GM23338 (cell line): ENCODE results near the gene DLL1. TPM values are rescaled to one million over a fixed set of nuclear protein-coding genes. Genes with fewer than 3 reads are reported as not detected.

Experiments used
- ATAC-seq: fragments of 200-7000 bp; cut with Tn5 transposase; 3 replicates; pipeline ENCODE4 v1.9.1; 2020
- DNase-seq: peaks from one replicate; pipeline ENCODE4 v3.0.0-alpha.2; 2015; ENCODE audit warnings: low spot score
- H2AFZ ChIP-seq: fragments of 200-600 bp; sonication (generic); 2 replicates; pipeline ENCODE4 v1.8.0; 2016; ENCODE audit warnings: antibody characterized with exemption, mild to moderate bottlenecking, moderate library complexity
- H3F3A ChIP-seq: fragments of 200-600 bp; sonication (generic); replicated peaks from 2 replicates; pipeline ENCODE4 v1.8.0; 2017; ENCODE audit warnings: antibody characterized with exemption, mixed run types, low read depth
- H3K27ac ChIP-seq: fragments of 200-600 bp; sonication (generic); 2 replicates; pipeline ENCODE4 v1.6.1; 2016; ENCODE audit warnings: low read depth
- H3K27me3 ChIP-seq: fragments of 200-600 bp; sonication (generic); 2 replicates; pipeline ENCODE4 v1.8.0; 2016; ENCODE audit warnings: mild to moderate bottlenecking, mixed run types, moderate library complexity; ENCODE audit not compliant: insufficient read depth
- H3K36me3 ChIP-seq: fragments of 200-600 bp; sonication (generic); 2 replicates; pipeline ENCODE4 v1.8.0; 2016; ENCODE audit warnings: mild to moderate bottlenecking; ENCODE audit not compliant: insufficient read depth
- H3K4me1 ChIP-seq: fragments of 200-600 bp; sonication (generic); 2 replicates; pipeline ENCODE4 v1.8.0; 2016; ENCODE audit warnings: mild to moderate bottlenecking, moderate library complexity; ENCODE audit not compliant: insufficient read depth
- H3K4me2 ChIP-seq: fragments of 200-600 bp; sonication (generic); 2 replicates; pipeline ENCODE4 v1.7.1; 2017; ENCODE audit warnings: mixed run types
- H3K4me3 ChIP-seq: fragments of 200-600 bp; sonication (generic); 2 replicates; pipeline ENCODE4 v1.6.1; 2016; ENCODE audit warnings: mixed run types
- H3K79me2 ChIP-seq: fragments of 200-600 bp; sonication (generic); replicated peaks from 2 replicates; pipeline ENCODE4 v1.8.0; 2017; ENCODE audit warnings: mild to moderate bottlenecking; ENCODE audit not compliant: insufficient read depth
- H3K9me2 ChIP-seq: fragments of 200-600 bp; sonication (generic); 2 replicates; pipeline ENCODE4 v1.8.0; 2017; ENCODE audit not compliant: insufficient read depth
- H4K20me1 ChIP-seq: fragments of 200-600 bp; sonication (generic); replicated peaks from 2 replicates; pipeline ENCODE4 v1.8.0; 2017; ENCODE audit warnings: mild to moderate bottlenecking; ENCODE audit not compliant: insufficient read depth
- H3K27ac Mint-ChIP-seq: 2 replicates; pipeline ENCODE4 v1.8.0; 2020; ENCODE audit warnings: inconsistent platforms, mild to moderate bottlenecking, moderate library complexity, mixed read lengths
- H3K27me3 Mint-ChIP-seq: 3 replicates; pipeline ENCODE4 v1.8.0; 2022; ENCODE audit warnings: low read depth, mild to moderate bottlenecking, moderate library complexity, mixed read lengths, inconsistent platforms; ENCODE audit not compliant: insufficient read depth, poor library complexity
- H3K36me3 Mint-ChIP-seq: 3 replicates; pipeline ENCODE4 v1.8.0; 2021; ENCODE audit warnings: low read depth, mild to moderate bottlenecking, inconsistent platforms, moderate library complexity, mixed read lengths
- H3K4me1 Mint-ChIP-seq: 3 replicates; pipeline ENCODE4 v1.8.0; 2020; ENCODE audit warnings: mild to moderate bottlenecking, inconsistent platforms, mixed read lengths
- H3K4me3 Mint-ChIP-seq: 3 replicates; pipeline ENCODE4 v1.8.0; 2021; ENCODE audit warnings: moderate library complexity, mild to moderate bottlenecking, inconsistent platforms, mixed read lengths
- H3K9me3 Mint-ChIP-seq: 3 replicates; pipeline ENCODE4 v1.8.0; 2020; ENCODE audit warnings: moderate library complexity, mild to moderate bottlenecking, inconsistent platforms, mixed read lengths
- CREB1 ChIP-seq: fragments of 250-450 bp; sonication (Bioruptor Pico); IDR thresholded peaks from 2 replicates; pipeline ENCODE4 v1.5.0; 2020; ENCODE audit warnings: low read depth, mild to moderate bottlenecking, moderate library complexity
- EZH2 ChIP-seq: fragments of 200-600 bp; sonication (generic); IDR thresholded peaks from one replicate; pipeline ENCODE4 v1.8.0; 2017; ENCODE audit warnings: antibody characterized with exemption, mild to moderate bottlenecking, low read depth; ENCODE audit not compliant: unreplicated experiment
- EZH2phosphoT487 ChIP-seq: fragments of 200-600 bp; sonication (generic); IDR thresholded peaks from one replicate; pipeline ENCODE4 v1.8.1; 2018; ENCODE audit warnings: antibody characterized with exemption; ENCODE audit not compliant: unreplicated experiment
- JUNB ChIP-seq: IDR thresholded peaks from one replicate; pipeline ENCODE4 v1.6.1; 2016; ENCODE audit warnings: antibody characterized with exemption; ENCODE audit not compliant: unreplicated experiment
- NANOG ChIP-seq: IDR thresholded peaks from 2 replicates; pipeline ENCODE4 v1.6.1; 2016; ENCODE audit warnings: antibody characterized with exemption, borderline replicate concordance
- POLR2AphosphoS5 ChIP-seq: IDR thresholded peaks from 2 replicates; pipeline ENCODE4 v1.6.1; 2016; ENCODE audit warnings: antibody characterized with exemption, low read depth
- STAT1 ChIP-seq: IDR thresholded peaks from one replicate; pipeline ENCODE4 v1.6.1; 2016; ENCODE audit warnings: antibody characterized with exemption; ENCODE audit not compliant: unreplicated experiment
- ZNF114 ChIP-seq: fragments of 250-450 bp; sonication (Bioruptor Pico); IDR thresholded peaks from 2 replicates; pipeline ENCODE4 v1.5.0; 2020; ENCODE audit warnings: mild to moderate bottlenecking, moderate library complexity
- ZNF331 ChIP-seq: fragments of 250-450 bp; sonication (Bioruptor Pico); IDR thresholded peaks from 2 replicates; pipeline ENCODE4 v1.5.0; 2020; ENCODE audit warnings: low read depth, mild to moderate bottlenecking, moderate library complexity
- polyA plus RNA-seq: library from polyadenylated mRNA; unstranded; fragments of >200 nt; fragmentation: Nextera tagmentation; extraction: Ambion mirVana; gene quantifications from 2 replicates; pipeline ENCODE4 v1.2.1, GENCODE V29; 2016
- total RNA-seq: library from RNA; depleted of rRNA; stranded (reverse); fragments of >200 nt; shearing (Covaris generic); gene quantifications from 2 replicates; pipeline ENCODE4 v1.2.3, GENCODE V29; 2014
- TF ChIP-seq, protein P1 (sequence below): fragments of 250-450 bp; sonication (Bioruptor Pico); IDR thresholded peaks from 2 replicates; pipeline ENCODE4 v1.5.0; 2020; ENCODE audit warnings: mild to moderate bottlenecking, moderate library complexity
- TF ChIP-seq, protein P2 (sequence below), 2 experiments: fragments of 200-600 bp in 1 of 2; sonication (generic) in 1 of 2; conservative IDR thresholded peaks; 2 replicates each; pipeline versions ENCODE4 v1.5.1 to v1.6.1; 2016 to 2017; ENCODE audit warnings: antibody characterized with exemption in 2 of 2, low read depth in 2 of 2, mild to moderate bottlenecking in 2 of 2, moderate library complexity in 1 of 2
- TF ChIP-seq, protein P3 (sequence below): IDR thresholded peaks from 2 replicates; pipeline ENCODE4 v1.6.1; 2016; ENCODE audit warnings: antibody characterized with exemption
- TF ChIP-seq, protein P4 (sequence below): IDR thresholded peaks from one replicate; pipeline ENCODE4 v1.6.1; 2018; ENCODE audit warnings: antibody characterized with exemption; ENCODE audit not compliant: unreplicated experiment

The DLL1 gene
- total and polyA plus RNA-seq, 2 experiments from 2014 or later, result 2.2 to 4.6 TPM

DNA sequence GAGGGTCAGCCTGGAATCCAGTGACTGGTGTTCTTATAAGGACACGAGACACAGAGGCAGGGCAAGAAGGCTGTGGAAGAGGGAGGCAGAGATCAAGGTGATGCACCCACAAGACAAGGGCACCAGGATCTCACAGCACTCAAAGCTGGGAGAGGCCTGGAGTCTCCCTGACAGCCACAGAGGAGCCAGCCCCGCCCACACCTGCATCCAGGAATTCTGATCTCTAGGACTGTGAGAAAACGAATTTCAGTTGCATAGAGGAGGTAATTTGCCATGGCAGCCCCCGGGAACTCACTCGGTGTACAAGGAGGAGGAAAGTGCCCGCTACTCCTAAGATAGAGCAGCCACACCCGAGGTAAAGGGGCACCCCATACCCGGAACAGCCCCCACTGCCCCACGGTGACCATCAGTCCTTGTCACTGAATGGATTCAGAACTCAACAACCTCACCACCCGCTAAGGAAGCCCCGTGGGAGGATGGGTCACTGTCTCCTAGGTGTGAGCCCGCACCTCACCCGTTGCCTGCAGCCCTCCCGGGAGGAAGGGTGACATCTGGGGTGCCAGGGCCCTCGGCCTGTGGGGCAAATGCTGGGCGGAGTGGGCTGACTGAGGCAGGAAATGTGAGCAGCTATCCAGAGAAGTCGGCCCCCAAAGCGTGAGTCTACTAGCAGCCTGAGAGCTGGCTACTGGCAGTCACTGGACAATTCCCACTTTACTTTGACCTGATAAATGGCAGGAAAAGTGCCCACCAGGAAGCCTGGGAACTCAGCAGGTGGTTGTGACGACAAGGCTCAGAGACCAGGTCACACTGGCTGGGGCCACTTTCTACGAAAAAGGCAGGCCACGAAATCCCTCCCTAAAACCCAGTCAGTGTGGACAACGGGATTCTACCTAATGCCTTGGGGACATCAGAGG, 22.4 kb downstream of the DLL1 start:
- no peak overlapping the region for H3K27ac Mint-ChIP-seq

More for the DNA sequence above, 22.4 kb downstream of the DLL1 start:
- DNase-seq, result no peak
- Histone ChIP-seq H3F3A (no peaks in the 10 kb centered on the region), H3K79me2 (no peaks in the 10 kb centered on the region), H3K4me1 (no peaks in the 10 kb centered on the region), H3K4me3 (no peak overlapping the region), H3K4me2 (no peak overlapping the region), H3K9me2 (no peaks in the 10 kb centered on the region), H4K20me1 (no peaks in the 10 kb centered on the region), H3K27ac (no peak overlapping the region), H2AFZ (no peak overlapping the region; the same call in 1 of the 2 replicates), H3K36me3 (no peaks in the 10 kb centered on the region), H3K27me3 (no peaks in the 10 kb centered on the region)
- TF ChIP-seq CREB1 (CRISPR knock-in tag) (no peak), JUNB (no peak), EZH2 (no peak), POLR2AphosphoS5 (no peak), ZNF114 (CRISPR knock-in tag) (no peak), STAT1 (no peak), EZH2phosphoT487 (no peak), ZNF331 (no peak), NANOG (no peak)
- TF ChIP-seq, protein P1, sequence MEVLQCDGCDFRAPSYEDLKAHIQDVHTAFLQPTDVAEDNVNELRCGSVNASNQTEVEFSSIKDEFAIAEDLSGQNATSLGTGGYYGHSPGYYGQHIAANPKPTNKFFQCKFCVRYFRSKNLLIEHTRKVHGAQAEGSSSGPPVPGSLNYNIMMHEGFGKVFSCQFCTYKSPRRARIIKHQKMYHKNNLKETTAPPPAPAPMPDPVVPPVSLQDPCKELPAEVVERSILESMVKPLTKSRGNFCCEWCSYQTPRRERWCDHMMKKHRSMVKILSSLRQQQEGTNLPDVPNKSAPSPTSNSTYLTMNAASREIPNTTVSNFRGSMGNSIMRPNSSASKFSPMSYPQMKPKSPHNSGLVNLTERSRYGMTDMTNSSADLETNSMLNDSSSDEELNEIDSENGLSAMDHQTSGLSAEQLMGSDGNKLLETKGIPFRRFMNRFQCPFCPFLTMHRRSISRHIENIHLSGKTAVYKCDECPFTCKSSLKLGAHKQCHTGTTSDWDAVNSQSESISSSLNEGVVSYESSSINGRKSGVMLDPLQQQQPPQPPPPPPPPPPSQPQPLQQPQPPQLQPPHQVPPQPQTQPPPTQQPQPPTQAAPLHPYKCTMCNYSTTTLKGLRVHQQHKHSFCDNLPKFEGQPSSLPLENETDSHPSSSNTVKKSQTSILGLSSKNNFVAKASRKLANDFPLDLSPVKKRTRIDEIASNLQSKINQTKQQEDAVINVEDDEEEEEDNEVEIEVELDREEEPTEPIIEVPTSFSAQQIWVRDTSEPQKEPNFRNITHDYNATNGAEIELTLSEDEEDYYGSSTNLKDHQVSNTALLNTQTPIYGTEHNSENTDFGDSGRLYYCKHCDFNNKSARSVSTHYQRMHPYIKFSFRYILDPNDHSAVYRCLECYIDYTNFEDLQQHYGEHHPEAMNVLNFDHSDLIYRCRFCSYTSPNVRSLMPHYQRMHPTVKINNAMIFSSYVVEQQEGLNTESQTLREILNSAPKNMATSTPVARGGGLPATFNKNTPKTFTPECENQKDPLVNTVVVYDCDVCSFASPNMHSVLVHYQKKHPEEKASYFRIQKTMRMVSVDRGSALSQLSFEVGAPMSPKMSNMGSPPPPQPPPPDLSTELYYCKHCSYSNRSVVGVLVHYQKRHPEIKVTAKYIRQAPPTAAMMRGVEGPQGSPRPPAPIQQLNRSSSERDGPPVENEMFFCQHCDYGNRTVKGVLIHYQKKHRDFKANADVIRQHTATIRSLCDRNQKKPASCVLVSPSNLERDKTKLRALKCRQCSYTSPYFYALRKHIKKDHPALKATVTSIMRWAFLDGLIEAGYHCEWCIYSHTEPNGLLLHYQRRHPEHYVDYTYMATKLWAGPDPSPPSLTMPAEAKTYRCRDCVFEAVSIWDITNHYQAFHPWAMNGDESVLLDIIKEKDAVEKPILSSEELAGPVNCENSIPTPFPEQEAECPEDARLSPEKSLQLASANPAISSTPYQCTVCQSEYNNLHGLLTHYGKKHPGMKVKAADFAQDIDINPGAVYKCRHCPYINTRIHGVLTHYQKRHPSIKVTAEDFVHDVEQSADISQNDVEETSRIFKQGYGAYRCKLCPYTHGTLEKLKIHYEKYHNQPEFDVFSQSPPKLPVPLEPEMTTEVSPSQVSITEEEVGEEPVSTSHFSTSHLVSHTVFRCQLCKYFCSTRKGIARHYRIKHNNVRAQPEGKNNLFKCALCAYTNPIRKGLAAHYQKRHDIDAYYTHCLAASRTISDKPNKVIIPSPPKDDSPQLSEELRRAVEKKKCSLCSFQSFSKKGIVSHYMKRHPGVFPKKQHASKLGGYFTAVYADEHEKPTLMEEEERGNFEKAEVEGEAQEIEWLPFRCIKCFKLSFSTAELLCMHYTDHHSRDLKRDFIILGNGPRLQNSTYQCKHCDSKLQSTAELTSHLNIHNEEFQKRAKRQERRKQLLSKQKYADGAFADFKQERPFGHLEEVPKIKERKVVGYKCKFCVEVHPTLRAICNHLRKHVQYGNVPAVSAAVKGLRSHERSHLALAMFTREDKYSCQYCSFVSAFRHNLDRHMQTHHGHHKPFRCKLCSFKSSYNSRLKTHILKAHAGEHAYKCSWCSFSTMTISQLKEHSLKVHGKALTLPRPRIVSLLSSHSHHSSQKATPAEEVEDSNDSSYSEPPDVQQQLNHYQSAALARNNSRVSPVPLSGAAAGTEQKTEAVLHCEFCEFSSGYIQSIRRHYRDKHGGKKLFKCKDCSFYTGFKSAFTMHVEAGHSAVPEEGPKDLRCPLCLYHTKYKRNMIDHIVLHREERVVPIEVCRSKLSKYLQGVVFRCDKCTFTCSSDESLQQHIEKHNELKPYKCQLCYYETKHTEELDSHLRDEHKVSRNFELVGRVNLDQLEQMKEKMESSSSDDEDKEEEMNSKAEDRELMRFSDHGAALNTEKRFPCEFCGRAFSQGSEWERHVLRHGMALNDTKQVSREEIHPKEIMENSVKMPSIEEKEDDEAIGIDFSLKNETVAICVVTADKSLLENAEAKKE (CRISPR knock-in tag), result no peak
- TF ChIP-seq, protein P2, sequence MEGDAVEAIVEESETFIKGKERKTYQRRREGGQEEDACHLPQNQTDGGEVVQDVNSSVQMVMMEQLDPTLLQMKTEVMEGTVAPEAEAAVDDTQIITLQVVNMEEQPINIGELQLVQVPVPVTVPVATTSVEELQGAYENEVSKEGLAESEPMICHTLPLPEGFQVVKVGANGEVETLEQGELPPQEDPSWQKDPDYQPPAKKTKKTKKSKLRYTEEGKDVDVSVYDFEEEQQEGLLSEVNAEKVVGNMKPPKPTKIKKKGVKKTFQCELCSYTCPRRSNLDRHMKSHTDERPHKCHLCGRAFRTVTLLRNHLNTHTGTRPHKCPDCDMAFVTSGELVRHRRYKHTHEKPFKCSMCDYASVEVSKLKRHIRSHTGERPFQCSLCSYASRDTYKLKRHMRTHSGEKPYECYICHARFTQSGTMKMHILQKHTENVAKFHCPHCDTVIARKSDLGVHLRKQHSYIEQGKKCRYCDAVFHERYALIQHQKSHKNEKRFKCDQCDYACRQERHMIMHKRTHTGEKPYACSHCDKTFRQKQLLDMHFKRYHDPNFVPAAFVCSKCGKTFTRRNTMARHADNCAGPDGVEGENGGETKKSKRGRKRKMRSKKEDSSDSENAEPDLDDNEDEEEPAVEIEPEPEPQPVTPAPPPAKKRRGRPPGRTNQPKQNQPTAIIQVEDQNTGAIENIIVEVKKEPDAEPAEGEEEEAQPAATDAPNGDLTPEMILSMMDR (conservative IDR thresholded peaks at IDR 0.05; ENCODE audit: low read depth in 2 of 2), result no peak
- TF ChIP-seq, protein P3, sequence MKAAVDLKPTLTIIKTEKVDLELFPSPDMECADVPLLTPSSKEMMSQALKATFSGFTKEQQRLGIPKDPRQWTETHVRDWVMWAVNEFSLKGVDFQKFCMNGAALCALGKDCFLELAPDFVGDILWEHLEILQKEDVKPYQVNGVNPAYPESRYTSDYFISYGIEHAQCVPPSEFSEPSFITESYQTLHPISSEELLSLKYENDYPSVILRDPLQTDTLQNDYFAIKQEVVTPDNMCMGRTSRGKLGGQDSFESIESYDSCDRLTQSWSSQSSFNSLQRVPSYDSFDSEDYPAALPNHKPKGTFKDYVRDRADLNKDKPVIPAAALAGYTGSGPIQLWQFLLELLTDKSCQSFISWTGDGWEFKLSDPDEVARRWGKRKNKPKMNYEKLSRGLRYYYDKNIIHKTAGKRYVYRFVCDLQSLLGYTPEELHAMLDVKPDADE, result no peak
- TF ChIP-seq, protein P4, sequence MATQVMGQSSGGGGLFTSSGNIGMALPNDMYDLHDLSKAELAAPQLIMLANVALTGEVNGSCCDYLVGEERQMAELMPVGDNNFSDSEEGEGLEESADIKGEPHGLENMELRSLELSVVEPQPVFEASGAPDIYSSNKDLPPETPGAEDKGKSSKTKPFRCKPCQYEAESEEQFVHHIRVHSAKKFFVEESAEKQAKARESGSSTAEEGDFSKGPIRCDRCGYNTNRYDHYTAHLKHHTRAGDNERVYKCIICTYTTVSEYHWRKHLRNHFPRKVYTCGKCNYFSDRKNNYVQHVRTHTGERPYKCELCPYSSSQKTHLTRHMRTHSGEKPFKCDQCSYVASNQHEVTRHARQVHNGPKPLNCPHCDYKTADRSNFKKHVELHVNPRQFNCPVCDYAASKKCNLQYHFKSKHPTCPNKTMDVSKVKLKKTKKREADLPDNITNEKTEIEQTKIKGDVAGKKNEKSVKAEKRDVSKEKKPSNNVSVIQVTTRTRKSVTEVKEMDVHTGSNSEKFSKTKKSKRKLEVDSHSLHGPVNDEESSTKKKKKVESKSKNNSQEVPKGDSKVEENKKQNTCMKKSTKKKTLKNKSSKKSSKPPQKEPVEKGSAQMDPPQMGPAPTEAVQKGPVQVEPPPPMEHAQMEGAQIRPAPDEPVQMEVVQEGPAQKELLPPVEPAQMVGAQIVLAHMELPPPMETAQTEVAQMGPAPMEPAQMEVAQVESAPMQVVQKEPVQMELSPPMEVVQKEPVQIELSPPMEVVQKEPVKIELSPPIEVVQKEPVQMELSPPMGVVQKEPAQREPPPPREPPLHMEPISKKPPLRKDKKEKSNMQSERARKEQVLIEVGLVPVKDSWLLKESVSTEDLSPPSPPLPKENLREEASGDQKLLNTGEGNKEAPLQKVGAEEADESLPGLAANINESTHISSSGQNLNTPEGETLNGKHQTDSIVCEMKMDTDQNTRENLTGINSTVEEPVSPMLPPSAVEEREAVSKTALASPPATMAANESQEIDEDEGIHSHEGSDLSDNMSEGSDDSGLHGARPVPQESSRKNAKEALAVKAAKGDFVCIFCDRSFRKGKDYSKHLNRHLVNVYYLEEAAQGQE, result no peak
- H3K9me3 Mint-ChIP-seq, result no peaks in the 10 kb centered on the region; the same call in 2 of the 3 replicates
- no peaks in the 10 kb centered on the region; the same call in 2 of the 3 replicates for H3K36me3 Mint-ChIP-seq
- H3K4me1 Mint-ChIP-seq, result peaks cover 28% of the 10 kb centered on the region
- no peak overlapping the region for H3K4me3 Mint-ChIP-seq
- peaks cover 15% of the 10 kb centered on the region for H3K27me3 Mint-ChIP-seq
- ATAC-seq, result no peak; the same call in 2 of the 3 replicates
